HL-60 (cell line): ENCODE measurements around the gene FBN1.

ENCODE experiments used
- DNase-seq, 2 experiments: peaks; one replicate each; pipeline ENCODE4 v3.0.0-alpha.2; 2010 to 2020; ENCODE audit warnings: low read depth in 1 of 2, low spot score in 1 of 2
- H3K27ac ChIP-seq: fragments of 250-450 bp; sonication (Bioruptor Pico); replicated peaks from 2 replicates; pipeline ENCODE4 v1.5.1; 2020; ENCODE audit warnings: mild to moderate bottlenecking, moderate library complexity
- H3K27me3 ChIP-seq: fragments of 250-450 bp; sonication (Bioruptor Pico); 2 replicates; pipeline ENCODE4 v1.5.1; 2021; ENCODE audit warnings: mild to moderate bottlenecking, moderate library complexity; ENCODE audit not compliant: insufficient read depth, poor library complexity, severe bottlenecking
- H3K4me3 ChIP-seq: replicated peaks from 2 replicates; pipeline ENCODE4 v1.5.1; 2011; ENCODE audit warnings: mild to moderate bottlenecking, control low read depth, low read length; ENCODE audit not compliant: insufficient read depth
- GABPA ChIP-seq: IDR thresholded peaks from 2 replicates; pipeline ENCODE4 v1.6.1; 2012; ENCODE audit warnings: low read depth
- POLR2AphosphoS5 ChIP-seq: IDR thresholded peaks from 2 replicates; pipeline ENCODE4 v1.6.1; 2012; ENCODE audit warnings: low read depth
- SPI1 ChIP-seq: IDR thresholded peaks from 2 replicates; pipeline ENCODE4 v1.6.1; 2012; ENCODE audit warnings: low read depth, mild to moderate bottlenecking, borderline replicate concordance
- TF ChIP-seq, protein P1 (sequence below): IDR thresholded peaks from 2 replicates; pipeline ENCODE4 v1.6.1; 2012; ENCODE audit warnings: low read depth; ENCODE audit not compliant: insufficient replicate concordance
- TF ChIP-seq, protein P2 (sequence below): IDR thresholded peaks from one replicate; pipeline ENCODE4 v1.5.1; 2011; ENCODE audit warnings: low read length, control low read depth, inconsistent platforms; ENCODE audit not compliant: insufficient read depth

Gene FBN1

GRCh38 chr15:48631176-48631770 is 14.2 kb downstream of the FBN1 start:
- Histone ChIP-seq H3K4me3 (no peak overlapping the region), H3K27me3 (peaks cover 2% of the 10 kb centered on the region), H3K27ac (no peak overlapping the region)
- DNase-seq = no peak
- TF ChIP-seq GABPA (no peak), POLR2AphosphoS5 (no peak), SPI1 (no peak)
- TF ChIP-seq, protein P1, sequence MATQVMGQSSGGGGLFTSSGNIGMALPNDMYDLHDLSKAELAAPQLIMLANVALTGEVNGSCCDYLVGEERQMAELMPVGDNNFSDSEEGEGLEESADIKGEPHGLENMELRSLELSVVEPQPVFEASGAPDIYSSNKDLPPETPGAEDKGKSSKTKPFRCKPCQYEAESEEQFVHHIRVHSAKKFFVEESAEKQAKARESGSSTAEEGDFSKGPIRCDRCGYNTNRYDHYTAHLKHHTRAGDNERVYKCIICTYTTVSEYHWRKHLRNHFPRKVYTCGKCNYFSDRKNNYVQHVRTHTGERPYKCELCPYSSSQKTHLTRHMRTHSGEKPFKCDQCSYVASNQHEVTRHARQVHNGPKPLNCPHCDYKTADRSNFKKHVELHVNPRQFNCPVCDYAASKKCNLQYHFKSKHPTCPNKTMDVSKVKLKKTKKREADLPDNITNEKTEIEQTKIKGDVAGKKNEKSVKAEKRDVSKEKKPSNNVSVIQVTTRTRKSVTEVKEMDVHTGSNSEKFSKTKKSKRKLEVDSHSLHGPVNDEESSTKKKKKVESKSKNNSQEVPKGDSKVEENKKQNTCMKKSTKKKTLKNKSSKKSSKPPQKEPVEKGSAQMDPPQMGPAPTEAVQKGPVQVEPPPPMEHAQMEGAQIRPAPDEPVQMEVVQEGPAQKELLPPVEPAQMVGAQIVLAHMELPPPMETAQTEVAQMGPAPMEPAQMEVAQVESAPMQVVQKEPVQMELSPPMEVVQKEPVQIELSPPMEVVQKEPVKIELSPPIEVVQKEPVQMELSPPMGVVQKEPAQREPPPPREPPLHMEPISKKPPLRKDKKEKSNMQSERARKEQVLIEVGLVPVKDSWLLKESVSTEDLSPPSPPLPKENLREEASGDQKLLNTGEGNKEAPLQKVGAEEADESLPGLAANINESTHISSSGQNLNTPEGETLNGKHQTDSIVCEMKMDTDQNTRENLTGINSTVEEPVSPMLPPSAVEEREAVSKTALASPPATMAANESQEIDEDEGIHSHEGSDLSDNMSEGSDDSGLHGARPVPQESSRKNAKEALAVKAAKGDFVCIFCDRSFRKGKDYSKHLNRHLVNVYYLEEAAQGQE = no peak
- TF ChIP-seq, protein P2, sequence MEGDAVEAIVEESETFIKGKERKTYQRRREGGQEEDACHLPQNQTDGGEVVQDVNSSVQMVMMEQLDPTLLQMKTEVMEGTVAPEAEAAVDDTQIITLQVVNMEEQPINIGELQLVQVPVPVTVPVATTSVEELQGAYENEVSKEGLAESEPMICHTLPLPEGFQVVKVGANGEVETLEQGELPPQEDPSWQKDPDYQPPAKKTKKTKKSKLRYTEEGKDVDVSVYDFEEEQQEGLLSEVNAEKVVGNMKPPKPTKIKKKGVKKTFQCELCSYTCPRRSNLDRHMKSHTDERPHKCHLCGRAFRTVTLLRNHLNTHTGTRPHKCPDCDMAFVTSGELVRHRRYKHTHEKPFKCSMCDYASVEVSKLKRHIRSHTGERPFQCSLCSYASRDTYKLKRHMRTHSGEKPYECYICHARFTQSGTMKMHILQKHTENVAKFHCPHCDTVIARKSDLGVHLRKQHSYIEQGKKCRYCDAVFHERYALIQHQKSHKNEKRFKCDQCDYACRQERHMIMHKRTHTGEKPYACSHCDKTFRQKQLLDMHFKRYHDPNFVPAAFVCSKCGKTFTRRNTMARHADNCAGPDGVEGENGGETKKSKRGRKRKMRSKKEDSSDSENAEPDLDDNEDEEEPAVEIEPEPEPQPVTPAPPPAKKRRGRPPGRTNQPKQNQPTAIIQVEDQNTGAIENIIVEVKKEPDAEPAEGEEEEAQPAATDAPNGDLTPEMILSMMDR = no peak

GRCh38 chr15:48630245-48630644 is 15.3 kb downstream of the FBN1 start:
- DNase-seq = no peak
- H3K4me3 ChIP-seq = no peak overlapping the region
- peaks cover 2% of the 10 kb centered on the region for H3K27me3 ChIP-seq
- no peak overlapping the region for H3K27ac ChIP-seq
- TF ChIP-seq SPI1 = no peak
- no peak for TF ChIP-seq GABPA
- TF ChIP-seq, protein P1 = no peak
- TF ChIP-seq, protein P2 = no peak
- TF ChIP-seq POLR2AphosphoS5 = no peak

DNA sequence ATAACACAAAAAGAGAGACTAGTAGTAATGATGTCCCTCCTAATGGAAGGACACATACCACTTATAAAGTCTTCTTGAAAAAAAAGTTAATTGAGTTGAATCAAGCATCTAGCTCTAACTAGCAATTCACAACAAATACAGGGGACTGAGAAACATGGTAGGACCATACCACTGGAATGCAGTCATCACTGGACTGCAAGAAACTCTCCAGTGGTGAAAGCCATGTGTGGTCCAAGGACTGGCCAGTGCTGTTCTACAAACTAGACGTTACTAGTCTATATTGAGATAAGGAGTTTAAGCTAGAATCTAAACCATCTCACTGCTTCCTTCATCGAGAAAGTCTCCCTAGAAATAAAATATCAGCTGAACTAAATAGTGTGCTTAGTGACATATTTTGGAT is 16.7 kb downstream of the FBN1 start:
- TF ChIP-seq POLR2AphosphoS5 = no peak
- no peak for TF ChIP-seq GABPA
- TF ChIP-seq, protein P2 = no peak
- TF ChIP-seq, protein P1 = no peak
- TF ChIP-seq SPI1 = no peak
- DNase-seq = no peak

More for the DNA sequence above, 16.7 kb downstream of the FBN1 start:
- no peak overlapping the region for H3K27ac ChIP-seq
- peaks cover 2% of the 10 kb centered on the region for H3K27me3 ChIP-seq
- no peak overlapping the region for H3K4me3 ChIP-seq
